ENCODE results near the gene RNF43. TPM values are rescaled to one million over a fixed set of nuclear protein-coding genes. Genes with fewer than 3 reads are reported as not detected.

RNF43 gene
- total RNA-seq, 1 experiment from 2014 or later, result 42.2 TPM

DNA sequence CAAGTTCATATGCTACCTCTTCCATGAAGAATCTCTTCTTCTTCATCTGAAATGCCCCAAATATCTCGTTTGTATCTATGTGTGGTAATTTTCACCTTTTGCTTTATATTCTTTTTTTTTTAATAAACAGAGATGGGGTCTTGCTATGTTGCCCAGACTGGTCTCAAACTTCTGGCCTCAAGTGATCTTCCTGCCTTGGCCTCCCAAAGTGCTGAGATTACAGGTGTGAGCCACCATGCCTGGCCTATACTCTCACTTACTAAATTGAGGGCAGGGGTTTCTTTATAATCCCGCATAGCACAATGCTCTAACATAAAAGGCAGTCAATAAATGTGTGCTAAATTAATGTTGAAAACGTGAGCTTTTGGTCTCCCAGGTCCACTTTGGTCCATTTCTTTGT is 30.6 kb downstream of the RNF43 start (continued):
- TF ChIP-seq EZH2phosphoT487 (IDR thresholded peaks at IDR 0.05; ENCODE audit: borderline replicate concordance) (no peak), SIN3A (IDR thresholded peaks at IDR 0.05; ENCODE audit: low read depth) (no peak), YY1 (IDR thresholded peaks at IDR 0.05; ENCODE audit: extremely low read depth, insufficient replicate concordance, low read depth, low read length) (no peak), RAD21 (IDR thresholded peaks at IDR 0.05; ENCODE audit: low read depth) (no peak)
- TF ChIP-seq, protein P1, sequence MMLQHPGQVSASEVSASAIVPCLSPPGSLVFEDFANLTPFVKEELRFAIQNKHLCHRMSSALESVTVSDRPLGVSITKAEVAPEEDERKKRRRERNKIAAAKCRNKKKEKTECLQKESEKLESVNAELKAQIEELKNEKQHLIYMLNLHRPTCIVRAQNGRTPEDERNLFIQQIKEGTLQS (IDR thresholded peaks at IDR 0.05), result no peak

DNA sequence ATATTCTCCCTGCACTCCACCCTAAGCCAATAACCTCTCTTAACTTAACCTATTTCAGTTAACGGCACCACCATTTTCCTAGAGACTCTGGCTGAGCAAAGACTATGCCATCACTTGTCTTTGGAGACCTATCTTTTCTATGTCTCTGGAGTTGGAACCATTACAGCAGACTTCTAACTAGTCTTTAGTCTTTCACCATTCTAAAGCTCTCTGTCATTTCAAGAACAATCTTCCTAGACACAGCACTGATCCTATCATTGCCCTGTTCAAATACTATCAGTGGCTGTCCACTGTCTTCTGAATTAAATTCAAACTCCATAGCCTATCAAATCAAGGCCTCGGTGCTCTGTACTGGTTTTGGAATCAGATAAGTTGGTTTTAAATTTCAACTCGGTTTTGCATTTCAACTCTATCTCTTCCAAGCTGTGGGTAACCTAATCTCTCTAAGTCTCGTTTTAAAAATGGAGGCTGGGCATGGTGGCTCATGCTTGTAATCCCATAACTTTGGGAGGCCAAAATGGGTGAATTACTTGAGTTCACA is 31.9 kb downstream of the RNF43 start:
- peaks cover 89 to 100% of the 10 kb centered on the region in 2 experiments for H3K4me1 ChIP-seq (ENCODE audit: control insufficient read depth in 1 of 2, insufficient read depth in 2 of 2, low read length in 2 of 2)

More for the DNA sequence above, 31.9 kb downstream of the RNF43 start:
- Histone ChIP-seq H3K27ac (ENCODE audit: low read depth, low read length) (no peak overlapping the region; the same call in 1 of the 2 replicates), H3K4me3 (replicated peaks in 1 of 2; ENCODE audit: low read depth in 1 of 2, low read length in 2 of 2) (no peak overlapping the region), H3K4me2 (ENCODE audit: low read length) (no peak overlapping the region), H2AFZ (ENCODE audit: low read depth, low read length, poor library complexity, severe bottlenecking) (no peak overlapping the region), H3K9ac (ENCODE audit: low read length) (no peak overlapping the region), H3K79me2 (ENCODE audit: insufficient read depth, low read length) (peaks cover 100% of the 10 kb centered on the region), H3K36me3 (ENCODE audit: control insufficient read depth in 1 of 2, insufficient read depth in 2 of 2, low read length in 2 of 2) (peaks cover 0 to 7% of the 10 kb centered on the region in 2 experiments; a peak in 2 of 4 replicates), H3K9me3 (ENCODE audit: control insufficient read depth in 1 of 2, insufficient read depth in 1 of 2, low read depth in 1 of 2, low read length in 2 of 2) (no peaks in the 10 kb centered on the region), H4K20me1 (ENCODE audit: insufficient read depth) (no peaks in the 10 kb centered on the region), H3K9me2 (ENCODE audit: insufficient read depth) (no peaks in the 10 kb centered on the region), H3K27me3 (ENCODE audit: insufficient read depth, low read length) (no peaks in the 10 kb centered on the region)
- ChIA-PET RAD21 (ENCODE audit: low non-redundant PET in 1 of 2, low total read pairs in 2 of 2, uncharacterized antibody in 2 of 2, unreplicated experiment in 2 of 2) (no interaction called here), CTCF (no interaction called here), POLR2A (no interaction called here)
- BruUV-seq (replicated peaks), result no TSS peak
- TF ChIP-seq ELF1 (IDR thresholded peaks at IDR 0.05; ENCODE audit: borderline replicate concordance, low read depth), result no peak
- TF ChIP-seq YY1 (IDR thresholded peaks at IDR 0.05; ENCODE audit: extremely low read depth, insufficient replicate concordance, low read depth, low read length), result no peak
- no peak for TF ChIP-seq CEBPB (IDR thresholded peaks at IDR 0.05; ENCODE audit: low read depth)
- TF ChIP-seq TCF7L2 (IDR thresholded peaks at IDR 0.05; ENCODE audit: borderline replicate concordance, extremely low read depth, insufficient read depth, insufficient read length), result no peak
- no peak for TF ChIP-seq POLR2AphosphoS5 (IDR thresholded peaks at IDR 0.05; ENCODE audit: low read depth, low read length)
- TF ChIP-seq EGR1 (IDR thresholded peaks at IDR 0.05; ENCODE audit: low read depth), result no peak
- ATAC-seq, result no peak
- no peak for DNase-seq (ENCODE audit: low read depth, low spot score)
- intact Hi-C loops (cut with micrococcal nuclease), result no loop called here
